HG03575 (cell line): ENCODE results near the gene ENAH.

Experiments
- ATAC-seq: cut with Tn5 transposase; IDR thresholded peaks from one replicate; pipeline ENCODE4 v1.9.1; 2021; ENCODE audit not compliant: unreplicated experiment, insufficient number of reproducible peaks, low FRiP score; ENCODE audit errors: extremely low read depth

The ENAH gene

DNA sequence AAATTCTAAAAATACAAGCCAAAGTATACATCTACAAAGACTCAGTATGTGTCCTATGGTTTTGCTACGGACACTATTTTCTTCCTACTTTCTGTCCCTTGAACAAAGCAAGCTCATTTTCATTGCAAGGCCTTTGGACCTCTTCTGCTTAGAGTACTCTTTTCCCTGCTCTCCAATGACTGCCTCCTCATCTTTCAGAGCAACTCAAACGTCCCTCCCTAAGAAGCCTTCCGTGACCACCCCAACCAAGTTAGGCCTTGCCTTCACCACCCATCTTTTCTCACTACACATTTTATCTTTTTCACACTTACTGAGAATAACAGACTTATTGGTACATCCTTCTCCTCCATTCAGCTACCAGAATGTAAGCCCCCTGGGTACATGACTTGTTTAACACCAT is 39.9 kb downstream of the ENAH start:
- ATAC-seq, result no peak

DNA sequence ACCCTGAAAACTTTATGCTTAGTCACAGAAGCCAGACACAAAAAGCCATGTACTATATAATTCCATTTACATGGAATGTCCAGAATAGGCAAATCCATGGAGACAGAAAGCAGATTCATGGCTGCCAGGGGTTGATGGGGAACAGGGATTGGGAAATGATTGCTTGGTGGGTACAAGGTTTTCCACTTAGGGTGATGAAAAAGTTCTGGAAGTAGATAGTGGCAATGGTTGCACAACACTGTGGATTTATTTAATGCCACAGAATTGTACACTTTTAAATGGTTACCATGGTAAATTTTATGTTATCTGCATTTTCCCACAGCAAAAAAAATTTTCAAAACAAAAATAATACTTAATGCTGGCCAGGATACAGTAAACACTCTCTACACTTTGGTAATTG is 40.6 kb downstream of the ENAH start:
- no peak for ATAC-seq

DNA sequence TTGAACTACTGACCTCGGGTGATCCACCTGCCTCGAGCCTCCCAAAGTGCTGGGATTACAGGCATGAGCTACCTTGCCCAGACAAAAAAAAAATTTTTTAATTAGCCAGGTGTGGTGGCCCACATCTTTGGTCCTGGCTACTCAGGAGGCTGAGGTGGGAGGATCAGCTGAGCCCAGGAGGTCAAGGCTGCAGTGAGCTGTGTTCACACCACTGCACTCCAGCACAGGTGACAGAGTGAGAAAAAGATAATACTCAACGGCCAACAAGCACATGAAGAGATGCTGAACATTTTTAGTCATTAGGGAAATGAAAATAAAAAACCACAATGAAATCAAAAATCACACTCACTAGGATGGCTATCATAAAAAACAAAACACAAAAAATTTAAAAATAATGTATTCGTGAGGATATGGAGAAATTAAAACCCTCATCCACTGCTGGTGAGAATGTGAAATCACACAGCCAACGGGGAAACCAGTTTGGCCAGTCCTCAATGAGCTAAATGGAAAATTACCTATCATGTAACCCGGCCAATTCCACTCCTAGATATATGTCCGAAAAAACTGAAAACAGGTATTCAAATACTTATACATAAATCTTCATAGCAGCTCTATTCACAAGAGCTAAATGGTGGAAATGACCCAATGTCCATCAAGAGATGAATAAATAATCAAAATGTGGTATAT is 41.2 kb downstream of the ENAH start:
- no peak for ATAC-seq

DNA sequence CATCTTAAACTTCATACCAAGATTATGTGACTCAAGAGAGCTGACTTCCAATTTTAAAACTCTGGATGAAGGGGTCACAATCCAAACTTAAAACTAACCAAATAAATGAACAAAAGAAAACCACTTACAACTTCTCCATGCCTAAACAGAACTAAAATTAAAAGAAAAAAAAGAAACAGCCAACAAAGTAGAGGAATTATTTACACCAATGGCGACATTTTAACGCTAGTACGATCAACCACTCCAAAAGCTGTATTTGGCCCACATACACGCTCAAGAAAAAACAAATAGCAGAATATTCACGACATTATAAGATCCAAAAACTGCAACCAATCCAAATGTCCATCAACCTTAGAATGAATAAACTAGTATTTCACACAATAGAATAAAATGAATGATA is 42.4 kb downstream of the ENAH start:
- ATAC-seq, result no peak

DNA sequence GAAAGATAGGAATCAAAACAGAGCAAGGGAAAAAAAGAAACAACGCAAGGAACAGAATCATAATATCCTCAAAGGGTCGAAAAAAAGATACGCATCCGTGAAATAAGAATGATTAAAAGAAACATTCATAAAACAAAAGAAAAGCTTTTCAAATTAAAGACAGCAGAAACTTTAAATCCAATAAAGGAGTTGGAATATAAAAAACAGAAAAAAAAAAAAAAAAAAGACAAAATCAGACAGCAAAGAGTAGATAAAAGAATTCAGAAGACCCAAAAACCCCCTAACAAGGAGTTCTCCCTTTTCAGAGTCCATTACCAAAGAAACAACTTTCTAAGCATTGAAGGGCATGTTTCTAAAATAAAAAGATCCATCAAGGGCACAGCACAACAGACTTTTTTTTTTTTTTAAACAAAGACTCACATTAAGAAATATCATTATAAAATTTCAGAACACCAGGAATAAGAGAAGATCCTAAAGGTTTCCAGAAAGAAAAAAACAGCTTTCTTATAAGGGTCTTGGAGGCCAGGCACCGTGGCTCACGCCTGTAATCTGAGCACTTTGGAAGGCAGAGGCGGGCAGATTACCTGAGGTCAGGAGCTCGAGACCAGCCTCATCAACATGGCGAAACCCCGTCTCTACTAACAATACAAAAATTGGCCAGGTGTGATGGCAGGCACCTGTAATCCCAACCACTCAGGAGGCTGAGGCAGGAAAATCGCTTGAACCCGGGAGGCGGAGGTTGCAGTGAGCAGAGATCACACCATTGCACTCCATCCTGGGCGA is 44.7 kb downstream of the ENAH start:
- ATAC-seq, result no peak

DNA sequence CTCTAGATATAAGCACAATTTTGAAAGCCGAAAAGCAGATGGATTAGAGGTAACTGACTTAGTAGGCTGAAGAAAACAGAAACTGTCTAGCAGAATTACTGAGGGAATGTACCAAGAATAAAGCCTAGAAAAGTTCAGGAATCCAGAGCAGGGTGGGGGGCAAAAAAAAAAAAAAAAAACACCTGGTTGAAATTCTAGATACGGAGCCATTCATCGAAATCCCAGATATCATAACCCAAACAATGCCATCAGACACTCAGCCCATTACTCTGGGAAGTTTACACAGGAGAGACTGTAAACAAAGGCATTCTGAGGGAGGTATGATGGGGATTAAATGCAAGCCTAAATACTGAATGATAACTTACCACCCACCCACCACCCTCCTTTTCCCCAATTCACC is 45.6 kb downstream of the ENAH start:
- ATAC-seq, result no peak

DNA sequence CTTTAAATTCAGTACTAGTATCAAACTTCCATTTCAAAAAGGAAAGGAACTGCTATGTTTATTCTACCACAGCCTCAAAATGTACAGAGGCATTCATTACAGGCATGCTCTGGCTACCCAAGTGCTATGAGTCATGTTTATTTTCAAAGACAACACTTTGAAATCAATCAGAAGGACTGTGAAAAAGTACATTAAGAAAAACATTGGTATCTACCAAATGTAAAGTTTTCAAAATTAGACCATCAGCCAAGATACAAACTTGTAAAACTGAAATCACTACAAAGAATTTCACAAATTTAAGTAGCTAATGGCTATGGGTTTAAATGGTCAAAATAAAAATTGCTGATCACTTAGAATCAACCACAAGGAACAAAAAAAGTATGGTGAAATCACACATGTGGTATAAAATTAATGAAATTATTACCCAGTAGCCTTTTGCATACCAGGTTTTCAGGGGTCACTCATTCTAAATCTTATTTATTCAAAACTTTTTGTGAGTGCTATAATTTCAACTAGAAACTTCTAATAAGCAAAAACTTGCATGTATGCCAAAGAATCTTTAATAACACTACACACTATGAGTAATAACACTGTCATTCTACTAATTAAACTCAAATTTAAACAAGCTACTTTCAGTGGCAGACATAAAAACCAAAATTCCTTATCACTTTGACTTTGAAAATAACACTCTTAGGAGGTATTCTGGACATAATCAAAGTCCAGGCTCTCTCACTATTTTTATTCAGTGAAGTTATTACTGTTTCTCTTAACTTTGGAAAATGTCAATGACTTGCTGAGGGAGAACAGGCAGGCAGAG is 49.2 kb downstream of the ENAH start:
- no peak for ATAC-seq

DNA sequence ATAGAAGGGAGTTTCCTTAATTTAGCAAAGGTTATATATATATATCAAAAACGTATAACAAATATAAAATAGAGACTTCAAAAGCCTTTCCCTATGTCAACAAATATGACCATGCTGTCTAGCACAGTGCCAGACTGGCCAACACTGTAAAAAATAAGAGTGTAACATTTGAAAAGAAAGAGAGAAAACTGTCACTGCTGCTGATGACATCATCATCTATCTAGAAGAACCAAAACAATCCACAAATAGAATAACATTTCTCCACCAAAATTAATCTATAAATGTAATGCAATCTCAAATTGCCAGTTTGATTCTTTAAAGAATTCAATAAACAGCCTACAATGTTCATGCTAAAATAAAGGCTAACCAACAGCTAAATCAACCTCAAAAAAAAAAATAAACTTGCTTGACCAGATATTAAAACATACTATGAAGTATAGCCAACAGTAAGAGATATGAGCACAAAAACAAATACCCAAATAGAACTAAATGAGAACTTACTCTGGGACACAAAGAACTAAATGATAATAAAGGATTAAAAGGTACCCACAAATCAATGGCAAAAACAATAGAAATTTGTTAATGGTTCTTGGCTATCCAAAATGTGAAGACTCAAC is 50.2 kb downstream of the ENAH start:
- ATAC-seq, result no peak

DNA sequence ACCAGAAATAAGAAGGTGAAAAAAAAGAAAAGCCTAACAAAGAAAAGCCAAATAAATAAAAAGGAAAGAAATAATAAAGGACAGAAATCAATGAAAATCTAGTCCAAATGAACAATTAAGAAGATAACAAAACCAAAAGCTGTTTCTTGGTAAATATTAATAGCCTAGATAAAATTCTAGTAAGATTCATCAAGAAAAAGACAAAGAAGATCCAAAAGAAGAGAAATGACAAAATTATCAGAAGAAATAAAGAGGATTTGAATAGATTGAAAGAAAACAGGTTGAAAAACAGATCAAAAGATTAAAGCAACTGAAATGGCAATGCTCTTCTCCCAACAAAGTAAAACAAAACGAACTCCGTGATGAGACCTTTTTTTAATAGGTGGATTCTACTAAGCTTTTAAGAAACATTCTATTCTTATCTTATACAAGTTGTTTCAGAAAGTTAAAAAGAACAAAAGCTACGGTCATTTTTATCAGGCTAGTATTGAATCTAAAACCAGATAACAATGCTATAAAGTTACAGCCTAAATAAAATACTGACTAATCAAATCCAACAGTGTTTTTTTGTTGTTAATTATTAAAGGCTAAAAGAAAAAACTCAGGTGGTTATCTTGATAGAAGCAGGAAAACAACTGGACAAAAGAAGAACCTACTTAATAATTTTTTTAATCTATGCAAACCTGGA is 50.9 kb downstream of the ENAH start:
- no peak for ATAC-seq

DNA sequence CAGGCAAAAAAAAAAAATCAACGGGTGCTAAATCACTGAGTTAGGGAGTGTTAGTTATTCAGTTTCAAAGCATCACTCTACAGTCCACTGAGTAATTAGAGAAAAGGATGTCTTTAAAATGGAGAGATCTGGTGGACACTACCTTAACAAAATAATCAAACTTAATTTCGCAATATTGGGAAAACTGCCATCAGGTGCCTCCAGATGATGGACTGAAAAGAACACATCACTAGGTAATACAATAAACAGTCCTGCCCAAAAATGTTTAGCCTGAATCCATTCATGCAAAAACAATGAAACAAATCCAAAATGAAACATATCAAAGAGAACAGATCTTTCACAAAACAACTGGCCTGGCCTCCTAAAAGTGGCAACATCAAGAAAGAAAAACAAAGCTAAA is 54.1 kb downstream of the ENAH start:
- ATAC-seq, result no peak

DNA sequence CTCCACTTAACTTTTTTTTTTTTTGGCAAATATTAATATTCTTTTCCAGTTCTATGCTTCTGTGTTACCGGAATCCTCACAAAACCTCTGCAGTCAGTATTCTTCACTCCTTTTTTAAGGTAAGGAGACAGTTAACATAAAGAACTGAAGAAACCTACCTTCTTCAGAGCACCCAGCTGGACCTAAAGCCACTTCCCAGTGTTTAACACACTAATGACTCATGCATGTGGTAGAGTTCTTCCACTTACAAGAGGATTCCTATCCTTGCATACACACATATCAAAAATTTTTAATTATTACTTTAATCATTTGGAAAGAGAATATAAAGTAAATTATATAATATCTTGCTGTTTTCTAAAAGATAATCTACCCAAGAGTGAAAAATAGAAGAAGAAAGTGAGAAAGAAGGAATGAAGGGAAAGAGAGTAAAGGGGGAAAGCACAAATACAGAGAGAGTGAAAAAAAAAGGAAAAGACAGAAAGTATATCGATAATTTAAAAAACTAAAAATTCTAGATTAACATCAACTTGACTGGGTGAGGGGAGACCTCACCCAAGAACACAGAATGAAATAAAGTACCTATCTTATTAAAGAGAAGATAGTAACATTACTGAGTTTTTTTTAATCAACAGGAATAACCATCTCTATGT is 54.9 kb downstream of the ENAH start:
- no peak for ATAC-seq

DNA sequence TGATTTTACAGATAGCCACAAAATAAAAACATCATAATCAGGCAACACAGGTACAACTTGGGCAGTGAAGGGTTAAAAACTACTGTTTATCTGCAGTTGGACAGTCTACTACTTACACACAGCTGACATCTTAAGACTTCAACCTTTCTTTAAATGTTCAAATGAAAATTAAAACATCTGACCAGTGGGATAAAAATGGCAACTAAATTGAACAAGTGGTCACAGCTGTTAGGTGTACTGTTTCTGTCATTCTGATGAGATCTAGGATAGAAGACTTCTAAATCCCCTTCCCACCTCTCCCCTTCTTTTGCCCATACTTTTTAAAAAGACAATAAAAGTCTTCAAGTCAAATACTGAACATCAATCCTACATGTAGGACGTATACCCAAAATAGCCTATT is 56.2 kb downstream of the ENAH start:
- no peak for ATAC-seq

DNA sequence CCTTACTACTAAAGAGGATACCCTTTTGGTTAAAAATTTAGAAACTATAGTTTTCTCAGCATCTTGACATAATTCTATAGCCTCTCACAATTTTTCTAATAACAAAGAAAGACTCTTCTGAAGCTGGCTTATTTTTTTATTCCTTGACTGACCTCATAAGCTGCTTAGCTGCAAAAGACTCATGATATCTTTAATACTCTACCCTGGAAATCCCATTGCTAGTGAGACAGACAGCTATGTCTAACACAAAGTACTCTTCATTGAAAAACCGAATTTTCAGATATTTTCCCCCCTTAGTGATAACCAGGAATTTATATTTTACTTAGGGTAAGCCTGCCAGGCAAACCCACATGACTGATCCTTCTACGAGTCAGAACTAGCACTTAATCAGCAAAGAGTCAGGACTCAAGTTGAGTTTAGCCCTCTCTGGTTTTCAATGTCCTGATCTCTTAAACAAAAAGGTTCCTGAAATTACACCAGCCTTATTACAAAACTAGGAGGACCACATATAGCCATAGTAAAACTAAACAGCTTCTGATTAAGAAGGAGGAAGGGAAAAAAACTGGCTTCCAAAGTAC is 56.9 kb downstream of the ENAH start:
- no peak for ATAC-seq

DNA sequence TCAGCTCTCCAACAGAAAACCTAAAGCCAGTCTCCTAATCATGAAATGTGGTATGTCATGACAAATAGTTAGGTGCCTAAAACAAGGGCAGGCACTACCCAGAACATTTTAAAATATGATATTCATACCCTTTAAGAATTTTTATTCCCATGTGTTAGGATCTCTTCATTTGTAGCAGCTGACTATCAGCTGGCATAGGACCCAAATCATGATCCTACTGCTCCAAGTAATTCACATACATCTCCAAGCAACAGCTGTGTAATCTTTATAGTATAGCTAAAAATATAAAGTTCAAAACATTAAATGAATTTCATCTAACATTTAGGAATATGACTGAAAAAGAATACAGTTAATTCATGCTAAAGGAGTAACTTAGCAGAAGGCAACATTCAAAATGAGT is 57.5 kb downstream of the ENAH start:
- no peak for ATAC-seq

DNA sequence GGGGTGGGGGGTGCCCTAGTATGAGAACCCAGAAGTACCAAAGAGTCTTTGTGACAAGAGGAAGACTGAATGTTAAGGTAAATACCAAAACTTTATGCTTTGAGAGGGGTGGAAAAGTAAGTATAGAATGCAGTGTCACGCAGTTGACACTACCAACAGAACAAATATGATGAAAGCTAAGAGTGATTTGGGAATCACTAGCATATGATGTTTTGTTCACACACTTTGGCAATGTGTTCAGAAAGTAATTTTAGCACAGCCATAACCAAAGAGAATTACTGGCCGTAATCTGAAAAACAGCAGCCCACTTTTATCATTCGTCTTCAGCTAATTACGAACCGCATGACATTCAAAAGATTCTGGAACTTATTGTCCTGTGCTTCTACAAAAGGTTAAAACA is 59.5 kb downstream of the ENAH start:
- ATAC-seq, result no peak

DNA sequence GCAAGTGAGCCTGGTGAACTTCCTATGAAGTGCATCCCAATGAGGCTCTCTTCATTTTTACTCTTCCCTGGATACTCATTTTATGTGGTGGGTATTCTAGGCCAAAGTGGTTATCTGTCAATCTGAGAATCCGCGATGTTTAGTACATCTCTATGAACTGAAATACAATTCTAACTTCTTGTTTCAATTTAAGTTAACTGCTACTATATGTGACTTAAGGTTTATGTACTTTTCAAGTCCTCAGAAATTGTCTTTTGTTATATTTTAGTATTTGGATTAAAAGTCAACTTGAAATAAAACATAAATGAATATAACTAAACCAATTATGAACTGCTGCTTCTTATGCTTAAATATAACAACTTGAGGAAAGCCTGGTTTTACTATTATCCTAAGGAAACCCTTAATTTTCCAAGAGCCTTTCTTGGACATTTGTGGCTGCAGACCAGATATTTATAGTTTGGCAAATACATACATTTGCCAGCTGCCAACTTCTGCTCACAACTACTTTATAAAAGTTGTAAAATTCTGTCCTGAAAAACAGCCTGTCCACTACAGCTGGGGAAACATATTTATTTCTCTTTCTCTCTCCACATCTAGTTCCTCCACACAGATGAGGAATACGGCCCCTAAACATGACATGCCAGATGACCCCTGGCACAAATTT is 60.4 kb downstream of the ENAH start:
- no peak for ATAC-seq

DNA sequence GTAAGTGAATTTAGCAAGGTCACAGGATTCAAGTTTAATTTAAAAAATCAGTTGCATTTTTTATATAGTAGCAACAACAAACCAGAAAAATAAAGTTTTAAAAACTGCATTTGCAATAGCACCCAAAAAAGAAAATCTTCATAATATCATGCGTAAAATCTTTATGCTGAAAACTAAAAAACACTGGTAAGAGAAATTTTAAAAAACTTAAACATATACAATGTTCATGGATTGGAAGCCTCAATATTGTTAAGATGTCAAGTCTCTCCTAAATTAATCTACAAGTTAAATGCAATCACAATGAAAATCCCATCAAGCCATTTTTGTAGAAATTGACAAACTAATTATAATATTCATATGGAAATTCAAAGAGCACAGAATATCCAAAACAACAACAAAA is 65.6 kb downstream of the ENAH start:
- no peak for ATAC-seq

DNA sequence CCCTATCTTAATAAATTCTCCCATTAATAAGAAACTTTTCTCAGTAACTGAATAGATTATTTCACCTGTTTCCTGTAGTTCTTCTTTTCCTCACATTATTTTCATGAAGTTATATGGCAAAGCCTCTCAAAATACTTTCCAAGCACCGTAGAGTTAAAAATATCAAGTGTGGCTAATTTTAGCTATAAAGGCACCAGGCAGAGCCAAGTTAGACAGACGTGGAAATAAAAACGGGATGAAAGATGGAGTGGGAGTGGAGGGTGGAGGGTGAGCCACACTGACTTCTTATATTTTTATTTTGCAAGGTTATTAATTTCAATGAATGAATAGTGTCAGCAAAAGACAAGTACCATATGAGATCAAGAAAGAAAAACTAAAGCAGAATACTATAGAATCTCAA is 71.7 kb downstream of the ENAH start:
- no peak for ATAC-seq
